NCI-H1092 treated with DMSO at 0.1 percent for 48 hours (cell line): Measurements from ENCODE around the gene TSHZ2.
"Not testable (repeated sequence)": the region's sequence is repeated elsewhere in the genome, so short reads cannot be mapped to it uniquely, and the experiment has no call there.

Experiments
- DNase-seq: peaks from one replicate; lab custom pipeline; 2025; lab: John Stamatoyannopoulos, UW

TSHZ2 gene

GRCh38 chr20:53422039-53422438 is 449.9 kb downstream of the TSHZ2 start:
- no peak for DNase-seq

- DNase-seq = no peak
These were observed 451.5 kb downstream of the TSHZ2 start for GRCh38 chr20:53423587-53424146.

- no peak for DNase-seq
These were observed 453.3 kb downstream of the TSHZ2 start for GRCh38 chr20:53425481-53425880.

GRCh38 chr20:53425941-53426340 is 453.8 kb downstream of the TSHZ2 start:
- DNase-seq = no peak

GRCh38 chr20:53426766-53427312 is 454.7 kb downstream of the TSHZ2 start:
- DNase-seq = no peak

GRCh38 chr20:53427951-53428350 is 455.8 kb downstream of the TSHZ2 start:
- DNase-seq = no peak

- DNase-seq = no peak
These were observed 456.4 kb downstream of the TSHZ2 start for GRCh38 chr20:53428588-53428987.

- DNase-seq = no peak
These were observed 456.8 kb downstream of the TSHZ2 start for GRCh38 chr20:53428996-53429395.

GRCh38 chr20:53434662-53435061 is 462.5 kb downstream of the TSHZ2 start:
- peak; percentile 13 for DNase-seq

GRCh38 chr20:53436927-53437326 is 464.8 kb downstream of the TSHZ2 start:
- not testable (repeated sequence) for DNase-seq

GRCh38 chr20:53438368-53438767 is 466.2 kb downstream of the TSHZ2 start:
- no peak for DNase-seq

GRCh38 chr20:53439046-53439445 is 466.9 kb downstream of the TSHZ2 start:
- no peak for DNase-seq

GRCh38 chr20:53439616-53440015 is 467.5 kb downstream of the TSHZ2 start:
- no peak for DNase-seq

GRCh38 chr20:53444401-53445149 is 472.4 kb downstream of the TSHZ2 start:
- peak; percentile 4 for DNase-seq

- no peak for DNase-seq
These were observed 473.2 kb downstream of the TSHZ2 start for GRCh38 chr20:53445321-53445731.

- no peak for DNase-seq
These were observed 473.8 kb downstream of the TSHZ2 start for GRCh38 chr20:53445932-53446331.

GRCh38 chr20:53447316-53447715 is 475.2 kb downstream of the TSHZ2 start:
- DNase-seq = no peak

- no peak for DNase-seq
These were observed 476.3 kb downstream of the TSHZ2 start for GRCh38 chr20:53448426-53448825.

GRCh38 chr20:53448875-53449274 is 476.7 kb downstream of the TSHZ2 start:
- DNase-seq = no peak

- no peak for DNase-seq
These were observed 480.9 kb downstream of the TSHZ2 start for GRCh38 chr20:53453076-53453475.

GRCh38 chr20:53454675-53455276 is 482.6 kb downstream of the TSHZ2 start:
- no peak for DNase-seq

- no peak for DNase-seq
These were observed 491.2 kb downstream of the TSHZ2 start for GRCh38 chr20:53463101-53463972.
